ENCODE data around the gene ZNHIT6.

ZNHIT6 gene

GRCh38 chr1:85692730-85693314 lies 15.4 kb downstream of the ZNHIT6 start:
- H3K4me3 ChIP-seq (ENCODE audit: low read depth, low read length), result no peak overlapping the region
- DNase-seq (ENCODE audit: low read depth), result no peak
- TF ChIP-seq, protein P1, sequence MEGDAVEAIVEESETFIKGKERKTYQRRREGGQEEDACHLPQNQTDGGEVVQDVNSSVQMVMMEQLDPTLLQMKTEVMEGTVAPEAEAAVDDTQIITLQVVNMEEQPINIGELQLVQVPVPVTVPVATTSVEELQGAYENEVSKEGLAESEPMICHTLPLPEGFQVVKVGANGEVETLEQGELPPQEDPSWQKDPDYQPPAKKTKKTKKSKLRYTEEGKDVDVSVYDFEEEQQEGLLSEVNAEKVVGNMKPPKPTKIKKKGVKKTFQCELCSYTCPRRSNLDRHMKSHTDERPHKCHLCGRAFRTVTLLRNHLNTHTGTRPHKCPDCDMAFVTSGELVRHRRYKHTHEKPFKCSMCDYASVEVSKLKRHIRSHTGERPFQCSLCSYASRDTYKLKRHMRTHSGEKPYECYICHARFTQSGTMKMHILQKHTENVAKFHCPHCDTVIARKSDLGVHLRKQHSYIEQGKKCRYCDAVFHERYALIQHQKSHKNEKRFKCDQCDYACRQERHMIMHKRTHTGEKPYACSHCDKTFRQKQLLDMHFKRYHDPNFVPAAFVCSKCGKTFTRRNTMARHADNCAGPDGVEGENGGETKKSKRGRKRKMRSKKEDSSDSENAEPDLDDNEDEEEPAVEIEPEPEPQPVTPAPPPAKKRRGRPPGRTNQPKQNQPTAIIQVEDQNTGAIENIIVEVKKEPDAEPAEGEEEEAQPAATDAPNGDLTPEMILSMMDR (IDR thresholded peaks at IDR 0.05; ENCODE audit: low read depth, low read length, missing control alignments), result peak; percentile 5

GRCh38 chr1:85689775-85690404 lies 18.3 kb downstream of the ZNHIT6 start:
- no peak overlapping the region for H3K4me3 ChIP-seq (ENCODE audit: low read depth, low read length)
- no peak for DNase-seq (ENCODE audit: low read depth)
- TF ChIP-seq, protein P1 (IDR thresholded peaks at IDR 0.05; ENCODE audit: low read depth, low read length, missing control alignments), result no peak

GRCh38 chr1:85683292-85684025 lies 24.8 kb downstream of the ZNHIT6 start:
- TF ChIP-seq, protein P1 (IDR thresholded peaks at IDR 0.05; ENCODE audit: low read depth, low read length, missing control alignments), result no peak
- no peak overlapping the region for H3K4me3 ChIP-seq (ENCODE audit: low read depth, low read length)
- no peak for DNase-seq (ENCODE audit: low read depth)

DNA sequence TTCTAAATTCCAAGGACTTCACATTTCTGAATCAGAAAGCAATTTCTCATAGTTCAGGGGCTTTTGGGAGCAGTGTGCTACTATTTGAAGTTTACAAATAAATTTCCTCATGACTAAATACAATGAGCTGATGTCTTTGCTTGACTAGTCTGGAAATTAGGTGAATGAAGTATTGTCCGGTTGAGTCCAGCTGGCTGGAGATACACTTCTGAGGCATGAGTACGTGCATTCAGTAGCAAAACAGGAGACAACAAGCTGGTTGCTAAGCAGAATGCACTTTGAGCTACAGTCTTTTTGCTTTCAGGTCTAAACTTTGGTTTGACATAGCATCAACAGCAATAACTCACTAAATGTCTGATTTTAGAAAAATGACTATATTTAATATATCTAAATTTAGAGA lies 27.1 kb downstream of the ZNHIT6 start:
- TF ChIP-seq, protein P1 (IDR thresholded peaks at IDR 0.05; ENCODE audit: low read depth, low read length, missing control alignments), result no peak
- H3K4me3 ChIP-seq (ENCODE audit: low read depth, low read length), result no peak overlapping the region
- DNase-seq (ENCODE audit: low read depth), result no peak

DNA sequence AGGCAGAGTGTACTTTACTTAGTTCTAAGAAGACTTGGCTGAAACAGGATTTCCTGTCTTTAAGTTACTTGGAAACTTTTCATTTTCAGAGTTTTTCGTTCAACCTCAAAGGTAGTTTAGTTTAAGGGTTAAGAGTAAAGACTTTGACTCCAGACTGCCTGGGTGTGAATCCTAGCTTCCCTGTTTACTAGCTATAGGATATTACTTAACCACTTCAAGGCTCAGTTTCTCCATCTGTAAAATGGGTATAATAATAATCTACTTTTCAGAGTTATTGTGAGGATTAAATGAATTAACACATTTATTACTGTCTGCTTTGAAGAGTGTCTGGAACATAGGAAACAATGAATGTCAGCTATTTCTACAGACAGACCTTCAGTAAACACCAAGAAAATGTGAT lies 30.0 kb downstream of the ZNHIT6 start:
- no peak for DNase-seq (ENCODE audit: low read depth)
- TF ChIP-seq, protein P1 (IDR thresholded peaks at IDR 0.05; ENCODE audit: low read depth, low read length, missing control alignments), result no peak
- no peak overlapping the region for H3K4me3 ChIP-seq (ENCODE audit: low read depth, low read length)

DNA sequence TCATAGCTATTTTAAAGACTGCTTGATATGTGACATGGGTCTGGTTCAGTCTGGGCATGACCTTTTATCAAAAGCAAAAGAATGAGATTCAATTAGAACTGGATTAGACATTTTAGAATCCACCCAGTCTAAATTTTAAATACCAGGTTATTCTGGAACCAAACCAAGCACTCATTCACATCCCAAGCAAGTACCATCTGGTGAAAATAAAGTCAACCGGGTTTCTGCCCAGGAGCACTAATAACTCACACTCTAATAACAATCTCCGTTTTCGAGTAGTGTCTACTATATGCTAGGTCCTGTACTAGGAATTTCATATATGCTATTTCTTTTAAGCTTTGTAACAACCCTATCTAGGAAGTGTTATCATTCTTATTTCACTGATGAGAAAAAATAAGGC lies 30.6 kb downstream of the ZNHIT6 start:
- no peak for DNase-seq (ENCODE audit: low read depth)
- TF ChIP-seq, protein P1 (IDR thresholded peaks at IDR 0.05; ENCODE audit: low read depth, low read length, missing control alignments), result no peak
- H3K4me3 ChIP-seq (ENCODE audit: low read depth, low read length), result no peak overlapping the region

All from GM12864 (cell line).